ENCODE measurements around the gene ZBTB17. TPM values are rescaled to one million over a fixed set of nuclear protein-coding genes. Genes with fewer than 3 reads are reported as not detected.

ZBTB17 gene
- total RNA-seq, 1 experiment from 2014 or later = 50.3 TPM

DNA sequence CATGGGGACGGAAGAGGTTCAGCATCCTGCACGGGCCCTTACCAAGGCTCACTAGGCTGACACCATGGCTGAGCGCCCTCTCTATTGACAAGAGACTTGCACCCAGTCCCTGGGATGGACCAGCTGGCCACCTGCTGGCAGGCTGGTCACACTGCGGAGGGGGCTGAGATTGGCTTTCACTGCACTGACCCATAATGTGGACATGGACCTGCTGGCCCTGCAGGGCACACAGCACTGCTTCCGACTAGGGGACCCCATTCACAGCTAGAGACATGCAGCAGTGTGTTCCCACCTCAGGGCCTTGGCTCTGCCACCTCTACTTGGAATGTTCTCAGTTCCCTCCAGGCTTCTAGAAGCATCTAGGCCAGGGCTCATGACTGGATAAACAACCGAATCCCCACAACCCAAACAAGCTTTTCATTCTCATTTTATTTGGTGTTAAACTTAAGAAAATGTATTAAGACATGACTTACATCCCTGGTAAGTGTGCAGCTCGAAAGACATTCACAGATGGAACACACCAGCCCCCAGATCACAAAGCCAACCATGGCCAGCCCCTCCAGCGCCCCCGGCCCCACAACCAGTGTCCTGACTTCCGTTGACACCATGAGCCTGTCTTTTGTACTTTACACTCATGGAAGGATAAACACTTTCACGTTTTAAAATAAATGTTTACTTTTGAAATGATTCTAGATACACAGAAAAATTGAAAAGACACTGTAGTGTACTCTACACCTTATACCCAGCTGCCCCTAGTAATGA lies 18.9 kb upstream of the ZBTB17 start:
- POLR2A ChIA-PET (ENCODE audit: low non-redundant PET) = no interaction called here
- intact Hi-C loops (cut with micrococcal nuclease; ENCODE audit: unreplicated experiment) = no loop called here
- no TSS peak for BruUV-seq (replicated peaks)
- peak; percentile 29 for DNase-seq (ENCODE audit: low spot score)
- CTCF ChIA-PET = no interaction called here
- Histone ChIP-seq H3K4me1 (ENCODE audit: insufficient read depth, low read length, poor library complexity, severe bottlenecking) (no peaks in the 10 kb centered on the region), H3K27ac (ENCODE audit: low read depth, low read length, poor library complexity, severe bottlenecking) (no peak overlapping the region), H3K4me3 (ENCODE audit: low read depth, low read length, poor library complexity, severe bottlenecking) (no peak overlapping the region), H3K27me3 (replicated peaks; ENCODE audit: insufficient read depth, low read depth, low read length, poor library complexity) (no peaks in the 10 kb centered on the region), H3K36me3 (ENCODE audit: insufficient read depth, low read length, poor library complexity, severe bottlenecking) (no peaks in the 10 kb centered on the region), H3K9me3 (ENCODE audit: low read depth, low read length, poor library complexity, severe bottlenecking) (no peaks in the 10 kb centered on the region)
- TF ChIP-seq CTCF (conservative IDR thresholded peaks at IDR 0.05; ENCODE audit: low read depth, low read length) = peak; percentile 62
- TF ChIP-seq EZH2 (IDR thresholded peaks at IDR 0.05; ENCODE audit: borderline replicate concordance, low read depth, low read length, poor library complexity, severe bottlenecking) = no peak

DNA sequence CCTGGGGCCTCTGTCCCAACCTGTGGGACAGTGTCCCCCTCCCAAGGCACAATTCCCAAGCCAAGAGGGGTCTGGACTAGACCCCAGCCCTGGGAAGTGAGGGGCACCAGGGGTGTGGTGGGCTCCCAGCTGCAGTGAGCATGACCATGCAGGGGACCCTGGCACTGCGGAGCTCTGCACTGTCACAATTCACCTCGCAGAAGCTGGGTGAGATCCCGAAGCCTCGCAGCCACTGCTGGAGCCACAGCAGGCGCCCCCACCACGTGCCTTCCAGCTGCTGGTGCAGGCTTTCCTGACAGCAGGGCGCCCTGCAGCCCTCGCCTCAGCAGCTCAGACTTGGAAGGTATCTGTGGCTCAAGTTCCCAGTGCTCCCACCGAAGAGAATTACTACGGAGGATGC lies 18.2 kb upstream of the ZBTB17 start:
- Histone ChIP-seq H3K36me3 (ENCODE audit: insufficient read depth, low read length, poor library complexity, severe bottlenecking) (no peaks in the 10 kb centered on the region), H3K9me3 (ENCODE audit: low read depth, low read length, poor library complexity, severe bottlenecking) (no peaks in the 10 kb centered on the region), H3K4me1 (ENCODE audit: insufficient read depth, low read length, poor library complexity, severe bottlenecking) (no peaks in the 10 kb centered on the region), H3K4me3 (ENCODE audit: low read depth, low read length, poor library complexity, severe bottlenecking) (no peak overlapping the region), H3K27ac (ENCODE audit: low read depth, low read length, poor library complexity, severe bottlenecking) (no peak overlapping the region), H3K27me3 (replicated peaks; ENCODE audit: insufficient read depth, low read depth, low read length, poor library complexity) (no peaks in the 10 kb centered on the region)
- intact Hi-C loops (cut with micrococcal nuclease; ENCODE audit: unreplicated experiment) = no loop called here
- ChIA-PET POLR2A (ENCODE audit: low non-redundant PET) (no interaction called here), CTCF (no interaction called here)
- BruUV-seq (replicated peaks) = no TSS peak
- no peak for DNase-seq (ENCODE audit: low spot score)
- TF ChIP-seq EZH2 (IDR thresholded peaks at IDR 0.05; ENCODE audit: borderline replicate concordance, low read depth, low read length, poor library complexity, severe bottlenecking) (no peak), CTCF (conservative IDR thresholded peaks at IDR 0.05; ENCODE audit: low read depth, low read length) (no peak)

DNA sequence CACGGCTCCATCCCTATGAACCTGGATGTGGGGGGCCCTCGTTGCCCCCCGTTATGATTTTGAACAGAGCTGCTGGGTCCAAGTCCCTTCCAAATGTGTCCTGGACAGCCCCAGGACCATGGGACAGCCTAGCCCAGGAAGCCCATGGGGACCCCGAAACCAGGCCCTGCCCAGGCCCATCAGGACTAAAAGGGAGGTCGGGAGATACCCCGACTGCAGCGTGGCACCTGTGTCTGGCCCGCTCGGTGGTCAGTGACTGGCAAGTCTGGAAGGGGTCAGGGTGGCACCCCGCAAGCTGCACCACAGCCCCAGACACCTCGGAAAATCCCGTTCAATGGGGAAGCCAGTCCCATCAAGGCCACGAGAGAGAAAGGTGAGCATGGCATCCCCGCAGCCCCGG lies 17.8 kb upstream of the ZBTB17 start:
- ChIA-PET CTCF (no interaction called here), POLR2A (ENCODE audit: low non-redundant PET) (no interaction called here)
- BruUV-seq (replicated peaks) = no TSS peak
- H3K4me3 ChIP-seq (ENCODE audit: low read depth, low read length, poor library complexity, severe bottlenecking) = no peak overlapping the region
- H3K9me3 ChIP-seq (ENCODE audit: low read depth, low read length, poor library complexity, severe bottlenecking) = no peaks in the 10 kb centered on the region
- TF ChIP-seq CTCF (conservative IDR thresholded peaks at IDR 0.05; ENCODE audit: low read depth, low read length) = no peak
- TF ChIP-seq EZH2 (IDR thresholded peaks at IDR 0.05; ENCODE audit: borderline replicate concordance, low read depth, low read length, poor library complexity, severe bottlenecking) = no peak
- no peaks in the 10 kb centered on the region for H3K27me3 ChIP-seq (replicated peaks; ENCODE audit: insufficient read depth, low read depth, low read length, poor library complexity)
- no peak for DNase-seq (ENCODE audit: low spot score)
- no peak overlapping the region for H3K27ac ChIP-seq (ENCODE audit: low read depth, low read length, poor library complexity, severe bottlenecking)
- no peaks in the 10 kb centered on the region for H3K4me1 ChIP-seq (ENCODE audit: insufficient read depth, low read length, poor library complexity, severe bottlenecking)
- intact Hi-C loops (cut with micrococcal nuclease; ENCODE audit: unreplicated experiment) = no loop called here
- H3K36me3 ChIP-seq (ENCODE audit: insufficient read depth, low read length, poor library complexity, severe bottlenecking) = no peaks in the 10 kb centered on the region

All from A673 (cell line).